HG02870 (cell line): Measurements from ENCODE around the gene WDHD1.
"Not testable (repeated sequence)": the region's sequence is repeated elsewhere in the genome, so short reads cannot be mapped to it uniquely, and the experiment has no call there.

ENCODE experiments used
- ATAC-seq: cut with Tn5 transposase; IDR thresholded peaks from one replicate; pipeline ENCODE4 v1.9.1; 2021; ENCODE audit warnings: mild to moderate bottlenecking, moderate library complexity; ENCODE audit not compliant: unreplicated experiment

WDHD1 gene

DNA sequence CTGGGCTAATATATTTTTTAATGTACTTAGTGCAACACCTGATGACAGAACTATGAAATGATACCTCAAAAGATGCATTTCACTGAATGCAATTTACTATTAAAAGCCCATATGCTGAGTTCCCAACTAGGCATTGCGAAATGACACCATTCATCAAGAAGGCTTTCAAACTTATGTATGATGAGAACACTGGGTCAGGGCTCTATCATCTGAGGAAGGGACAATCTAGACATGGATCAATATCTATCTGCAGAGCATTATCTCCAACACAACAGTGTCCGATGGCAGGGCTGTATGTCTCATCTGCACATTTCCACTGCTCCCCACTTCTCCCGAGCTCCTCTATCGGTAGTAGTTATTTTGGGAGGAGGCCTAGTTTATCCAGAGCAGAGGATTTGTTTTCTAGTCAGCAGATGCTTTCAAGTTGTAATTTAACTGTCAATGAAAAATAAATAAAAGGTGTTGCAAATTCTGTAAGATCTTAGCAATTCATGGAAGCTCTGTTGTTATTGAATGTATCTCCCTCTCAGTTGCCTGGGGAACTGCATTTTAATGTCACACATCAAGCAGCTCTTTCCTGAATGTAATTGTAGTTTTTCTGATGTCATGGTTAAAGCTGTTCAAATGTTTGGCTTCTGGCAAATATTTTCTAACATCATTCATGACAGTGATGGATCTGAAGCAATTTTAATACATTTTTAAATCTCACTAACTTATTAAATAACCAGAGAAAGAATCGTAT is 116.9 kb downstream of the WDHD1 start:
- no peak for ATAC-seq

DNA sequence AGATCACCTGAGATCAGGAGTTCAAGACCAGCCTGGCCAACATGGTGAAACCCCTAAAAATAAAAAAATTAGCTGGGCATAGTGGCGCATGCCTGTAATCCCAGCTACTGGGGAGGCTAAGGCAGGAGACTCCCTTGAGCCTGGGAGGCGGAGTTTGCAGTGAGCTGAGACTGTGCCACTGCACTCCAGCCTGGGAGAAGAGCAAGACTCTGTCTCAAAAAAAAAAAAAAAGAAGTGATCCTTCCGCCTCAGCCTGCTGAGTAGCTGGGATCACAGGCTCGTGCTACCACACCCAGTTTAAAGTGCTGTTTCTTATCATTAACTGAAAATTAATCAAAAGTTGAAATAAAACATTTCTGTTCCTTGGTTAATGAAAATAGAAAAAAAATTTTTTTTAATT is 117.9 kb downstream of the WDHD1 start:
- ATAC-seq, result not testable (repeated sequence)

DNA sequence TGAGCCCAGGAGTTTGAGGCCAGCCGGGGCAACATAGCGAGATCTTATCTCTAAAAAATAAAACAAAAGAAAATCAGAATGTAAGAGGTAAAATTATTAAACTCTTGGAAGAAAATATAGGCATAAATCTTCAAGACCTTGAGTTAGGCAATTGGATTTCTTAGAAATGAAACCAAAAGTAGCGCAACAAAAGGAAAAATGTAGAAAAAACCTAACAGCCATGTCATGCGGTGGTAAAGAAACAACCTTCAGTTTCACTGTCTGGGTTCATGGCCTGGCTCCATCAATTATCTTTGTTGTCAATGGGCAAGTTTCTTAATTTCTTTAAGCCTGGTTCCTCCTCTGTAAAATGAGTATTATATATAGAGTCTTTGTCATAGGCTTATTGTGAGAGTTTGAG is 118.7 kb downstream of the WDHD1 start:
- ATAC-seq, result no peak

DNA sequence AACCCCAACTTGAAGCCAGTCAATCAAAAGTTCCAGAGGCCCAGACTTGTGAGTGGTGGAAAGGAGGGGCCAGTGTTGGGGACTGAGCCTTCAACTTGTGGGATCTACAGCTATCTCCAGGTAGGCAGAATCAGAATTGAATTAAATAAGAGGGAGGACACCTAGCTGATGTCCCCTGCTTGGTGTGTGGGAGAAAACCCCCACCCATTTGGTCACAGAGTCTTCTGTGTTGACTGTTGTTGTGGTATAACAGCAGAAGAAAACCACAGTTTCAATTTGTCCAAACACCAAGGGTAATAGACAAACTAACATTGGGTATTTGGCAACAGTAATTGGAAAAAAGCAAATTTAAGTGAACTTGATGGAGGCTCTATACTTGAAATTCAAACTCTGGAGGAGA is 120.8 kb downstream of the WDHD1 start:
- no peak for ATAC-seq

DNA sequence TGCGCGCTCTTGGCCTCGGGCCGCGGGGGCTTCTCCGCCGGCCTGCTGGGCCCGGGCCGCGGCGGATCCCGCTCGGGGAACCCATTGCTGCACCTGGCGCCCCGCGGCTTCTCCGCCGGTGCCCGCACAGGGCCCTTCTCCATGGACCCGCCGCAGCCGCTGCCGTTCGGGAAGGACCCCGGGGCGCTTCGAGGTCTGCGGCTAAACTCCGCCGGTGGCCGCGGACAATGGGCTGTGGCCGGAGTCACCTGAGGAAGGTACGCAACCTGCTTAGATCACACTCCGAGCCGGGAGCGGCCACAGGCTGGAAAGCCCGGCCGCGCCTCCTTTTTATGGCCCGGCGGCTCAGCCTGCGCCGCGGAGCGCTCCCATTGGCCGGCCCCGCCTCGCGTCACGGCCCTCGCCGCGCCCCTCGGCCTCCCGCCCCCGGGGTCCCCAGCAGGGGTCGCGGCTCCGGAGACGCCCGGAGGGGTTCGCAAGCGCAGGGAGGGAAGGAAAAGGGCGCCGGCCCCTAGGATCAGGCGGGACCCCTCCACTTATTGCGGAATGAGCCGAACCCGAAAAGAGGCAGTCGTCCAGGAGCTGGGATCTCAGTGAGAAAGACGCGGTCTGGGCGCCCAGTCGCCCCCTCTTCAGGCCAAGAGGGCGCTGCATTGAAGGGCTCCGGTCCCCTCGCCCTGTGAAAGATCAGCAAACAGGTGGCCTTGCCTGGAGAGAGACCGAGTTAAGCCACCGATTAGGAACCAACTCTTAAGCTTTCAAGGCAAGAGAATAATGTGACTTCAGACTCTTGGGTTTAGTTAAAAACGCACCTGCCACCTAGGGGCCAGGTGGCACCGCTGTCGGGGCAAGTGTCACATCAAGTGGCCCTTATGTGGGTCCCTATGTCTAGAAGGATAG is 124.1 kb downstream of the WDHD1 start, which contains the start of gene GCH1:
TSS of gene GCH1 (minus strand) at position 306 of the 900 bp plus-strand sequence. CDS start at position 143, 163 bp downstream.
- ATAC-seq, result peak; percentile 83

DNA sequence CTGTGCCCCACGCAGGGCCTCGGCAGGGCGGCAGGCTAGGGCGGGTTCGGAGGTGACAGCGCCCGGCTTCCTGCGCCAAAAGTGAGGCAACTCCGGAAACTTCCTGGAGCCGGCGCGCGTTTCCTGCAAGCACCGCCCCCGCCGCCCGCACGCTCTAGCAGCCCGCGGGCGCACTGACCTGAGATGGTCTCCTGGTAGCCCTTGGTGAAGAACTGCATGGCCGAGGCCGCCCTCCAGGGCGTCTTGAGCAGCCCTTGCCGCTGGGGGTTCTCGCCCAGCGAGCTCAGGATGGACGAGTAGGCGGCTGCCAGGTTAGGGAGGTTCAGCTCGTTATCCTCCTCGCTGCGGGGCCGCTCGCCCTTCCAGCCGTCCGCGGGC is 124.8 kb downstream of the WDHD1 start:
- ATAC-seq, result peak; percentile 51

DNA sequence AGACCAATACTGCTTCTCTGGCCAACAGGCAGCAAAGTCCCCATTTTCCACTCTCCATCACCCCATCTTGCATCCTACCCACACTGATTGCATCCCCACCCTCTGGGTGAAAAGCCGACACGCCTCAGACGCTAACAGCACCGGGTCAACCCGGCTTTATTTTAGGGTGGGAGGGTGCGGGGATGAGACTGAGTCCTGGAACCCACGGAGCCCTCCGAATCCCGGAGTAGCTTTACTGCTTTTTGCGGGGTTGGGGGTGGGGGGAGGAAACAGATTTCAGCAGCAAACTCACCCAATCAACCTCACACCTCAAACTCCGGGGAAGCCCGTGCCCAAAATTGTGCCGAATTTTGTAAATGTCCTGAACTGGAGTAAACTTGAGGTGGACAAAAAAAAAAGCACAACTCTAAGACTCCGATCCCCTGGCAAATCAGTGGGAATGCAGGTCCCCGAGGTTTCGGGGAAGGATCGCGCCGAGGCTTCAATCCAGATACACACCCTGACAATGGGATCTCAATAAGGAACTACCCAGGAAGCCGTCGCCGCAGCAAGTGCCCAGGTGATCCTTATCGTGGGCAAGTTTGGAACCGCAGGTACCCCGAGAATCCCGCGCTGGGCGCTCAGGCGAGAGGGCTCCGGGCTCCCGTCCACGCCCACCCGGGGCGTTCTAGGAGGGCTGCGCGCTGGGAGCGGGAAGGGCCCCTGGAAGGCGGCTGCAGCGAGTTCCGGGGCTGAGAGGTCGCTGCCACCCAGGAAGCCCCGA is 125.3 kb downstream of the WDHD1 start:
- no peak for ATAC-seq

DNA sequence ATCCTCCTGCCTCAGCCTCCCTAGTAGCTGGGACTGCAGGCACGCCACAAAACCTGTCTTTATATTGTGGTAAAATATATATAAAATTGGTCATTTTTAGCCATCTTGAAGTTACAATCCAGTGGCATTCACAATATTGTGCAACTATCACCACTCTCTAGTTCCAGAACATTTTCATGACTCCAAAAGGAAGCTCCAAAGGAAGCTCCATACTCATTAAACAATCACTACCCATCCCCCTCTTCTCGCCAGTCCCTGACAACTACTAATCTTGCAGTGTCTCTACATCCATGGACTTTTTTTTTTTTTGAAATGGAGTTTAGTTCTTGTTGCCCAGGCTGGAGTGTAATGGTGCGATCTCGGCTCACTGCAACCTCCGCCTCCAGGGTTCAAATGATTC is 127.3 kb downstream of the WDHD1 start:
- ATAC-seq, result no peak

DNA sequence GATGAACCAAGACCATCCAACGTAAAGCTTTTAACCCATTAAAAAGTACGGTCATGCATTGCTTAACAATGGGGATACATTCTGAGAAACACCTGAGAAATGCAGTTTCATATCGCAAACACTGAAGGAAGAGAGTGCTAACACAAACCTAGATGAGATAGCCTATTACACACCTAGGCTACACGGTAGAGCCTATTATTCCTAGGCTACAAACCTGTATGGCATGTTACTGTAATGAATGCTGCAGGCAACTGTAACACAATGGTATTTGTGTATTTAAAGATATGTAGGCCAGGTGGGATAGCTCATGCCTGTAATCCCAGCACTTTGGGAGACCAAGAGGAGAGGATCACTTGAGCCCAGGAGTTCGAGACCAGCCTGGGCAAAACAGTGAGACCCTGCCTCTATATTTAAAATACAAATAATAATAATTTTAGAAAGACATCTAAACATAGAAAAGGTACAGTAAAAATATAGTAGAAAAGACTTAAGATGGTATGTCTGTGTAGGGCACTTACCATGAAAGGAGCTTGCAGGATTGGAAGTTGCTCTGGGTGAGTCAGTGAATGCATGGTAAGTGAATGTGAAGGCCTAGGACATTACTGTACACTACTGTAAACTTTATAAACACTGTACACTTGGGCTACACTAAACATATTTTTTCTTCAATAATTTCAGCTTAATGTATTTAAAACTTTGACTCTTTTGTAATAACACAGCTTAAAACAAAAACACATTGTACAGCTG is 128.9 kb downstream of the WDHD1 start:
- not testable (repeated sequence) for ATAC-seq

DNA sequence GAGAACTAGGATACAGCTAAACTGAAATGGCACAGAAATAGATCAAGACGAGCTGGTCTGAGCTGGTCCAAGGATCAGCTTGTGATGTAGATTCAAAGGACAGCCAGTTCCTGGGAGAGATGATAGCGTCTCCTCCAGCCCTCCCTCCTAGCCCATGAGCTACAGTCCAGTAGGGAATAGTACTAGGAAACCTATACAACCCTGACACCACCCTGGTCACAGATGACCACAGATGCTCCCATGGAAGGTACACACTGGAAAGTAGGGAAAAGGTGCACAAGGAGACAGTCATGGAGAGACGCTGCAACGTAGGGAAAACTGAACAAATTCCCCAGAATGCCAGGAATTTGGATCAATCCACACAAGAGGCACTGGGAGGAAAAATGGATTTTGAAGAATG is 131.2 kb downstream of the WDHD1 start:
- ATAC-seq, result no peak

DNA sequence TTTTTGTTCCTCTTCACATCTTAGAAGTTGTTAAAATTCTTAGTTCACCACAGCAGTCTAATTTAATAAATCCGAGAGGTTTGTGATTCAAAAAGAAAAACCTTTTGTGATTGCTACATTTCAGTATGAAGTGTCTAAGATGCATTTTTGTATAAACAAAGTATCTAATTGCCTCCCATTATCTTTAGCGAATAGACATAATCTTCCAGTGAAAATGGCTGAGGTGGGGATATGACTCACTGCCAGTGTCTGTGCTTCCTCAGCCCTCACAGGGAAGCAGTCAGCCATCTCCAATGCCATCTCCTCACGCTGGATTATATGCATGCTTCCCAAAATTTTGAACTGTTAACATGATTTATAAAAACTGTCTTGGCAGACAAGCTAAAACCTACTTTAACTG is 131.9 kb downstream of the WDHD1 start:
- ATAC-seq, result no peak

DNA sequence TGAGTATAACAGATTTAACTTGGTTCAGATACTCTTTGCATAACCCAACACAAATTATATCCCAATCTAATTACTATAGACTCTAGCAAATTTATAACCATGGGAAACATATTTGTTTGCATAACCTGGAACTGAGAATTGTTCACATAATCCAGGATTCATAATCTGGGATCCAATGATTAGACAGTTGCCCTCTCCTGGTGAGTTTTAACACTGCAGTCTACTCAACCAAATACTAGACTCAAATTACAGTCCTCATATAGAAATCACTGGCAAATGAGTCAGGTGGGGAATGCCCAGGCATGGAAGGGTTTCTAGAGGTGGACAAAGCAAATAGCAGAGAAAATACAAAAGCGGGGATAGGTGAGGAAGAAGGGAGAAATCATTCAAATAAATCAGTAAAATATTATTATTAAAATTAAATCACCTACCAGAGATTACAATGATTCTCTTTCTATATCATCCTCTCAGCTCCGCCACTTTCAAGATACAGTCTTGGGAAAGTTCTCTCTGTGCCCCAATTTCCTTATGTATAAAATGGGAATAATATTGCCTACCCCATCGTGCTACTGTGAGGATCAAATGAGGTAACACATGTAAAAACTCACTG is 133.6 kb downstream of the WDHD1 start:
- no peak for ATAC-seq

DNA sequence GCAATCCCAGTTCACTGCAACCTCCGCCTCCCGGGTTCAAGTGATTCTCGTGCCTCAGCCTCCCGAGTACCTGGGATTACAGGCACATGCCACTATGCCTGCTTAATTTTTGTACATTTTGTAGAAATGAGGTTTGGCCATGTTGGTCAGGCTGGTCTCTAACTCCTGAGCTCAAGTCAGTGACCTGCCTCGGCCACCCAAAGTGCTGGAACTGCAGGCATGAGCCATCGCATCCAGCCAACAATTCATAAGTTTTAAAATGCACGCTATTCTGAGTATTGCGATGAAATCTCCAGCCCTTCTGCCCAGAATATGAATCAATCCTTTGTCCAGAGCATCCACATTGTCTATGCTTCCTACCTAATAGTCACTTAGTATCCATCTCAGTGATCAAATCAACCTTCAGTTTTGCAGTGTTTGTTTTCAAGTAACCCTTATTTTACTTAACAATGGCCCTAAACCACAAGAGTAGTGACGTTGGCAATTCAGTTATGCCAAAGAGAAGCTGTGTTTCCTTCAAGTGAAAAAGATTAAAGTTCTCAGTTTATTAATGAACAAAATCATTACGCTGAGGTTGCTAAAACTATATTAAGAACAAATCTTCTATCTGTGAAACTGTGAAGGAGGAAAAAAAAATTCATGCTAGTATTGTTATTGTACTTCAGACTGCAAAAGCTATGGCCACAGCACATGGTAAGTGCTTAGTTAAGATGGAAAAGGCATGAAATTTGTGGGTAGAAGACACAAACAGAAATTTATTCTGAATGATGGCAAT is 135.2 kb downstream of the WDHD1 start:
- ATAC-seq, result no peak

DNA sequence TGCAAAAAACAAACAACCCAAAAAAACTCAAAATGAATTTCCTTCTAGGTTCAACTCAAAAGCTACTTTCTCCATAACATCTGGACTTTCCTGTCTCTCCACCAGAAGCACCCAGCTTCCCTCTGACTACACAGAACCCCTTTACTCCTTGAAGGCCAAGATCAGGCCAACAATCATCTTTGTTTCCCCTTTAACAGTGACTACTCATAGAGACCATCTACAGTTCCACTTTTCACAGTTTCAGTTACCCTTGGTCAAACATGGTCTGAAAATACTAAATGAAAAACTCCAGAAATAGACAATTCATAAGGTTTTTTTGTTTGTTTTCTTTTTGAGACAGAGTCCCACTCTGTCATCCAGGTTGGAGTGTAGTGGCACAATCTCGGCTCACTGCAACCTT is 136.1 kb downstream of the WDHD1 start:
- peak; percentile 78 for ATAC-seq

DNA sequence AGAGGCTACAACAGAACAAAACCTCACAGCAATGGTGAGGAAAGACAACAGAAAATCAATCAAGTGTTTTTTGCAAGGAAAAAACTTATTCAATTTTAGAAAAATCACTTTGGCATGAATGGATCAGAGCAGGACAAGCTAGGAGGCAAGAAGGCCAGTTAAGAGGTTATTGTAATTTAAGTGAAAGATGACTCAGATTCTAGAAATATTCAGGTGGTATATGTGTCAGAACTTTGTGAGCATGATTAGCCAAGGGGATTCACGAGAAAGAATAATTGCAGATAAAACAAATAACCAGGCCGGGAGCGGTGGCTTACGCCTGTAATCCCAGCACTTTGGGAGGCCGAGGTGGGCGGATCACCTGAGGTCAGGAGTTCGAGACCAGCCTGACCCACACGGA is 137.0 kb downstream of the WDHD1 start:
- no peak for ATAC-seq
